Hepatocyte (in vitro differentiated cells): ENCODE measurements around the gene SND1. TPM values are rescaled to one million over a fixed set of nuclear protein-coding genes. Genes with fewer than 3 reads are reported as not detected.

ENCODE experiments used
- DNase-seq: peaks from one replicate; pipeline ENCODE4 v3.0.0-alpha.2; 2016; ENCODE audit warnings: low spot score
- H2AFZ ChIP-seq: fragments of 200-600 bp; sonication (generic); 2 replicates; pipeline ENCODE4 v1.6.0; 2016; ENCODE audit warnings: antibody characterized with exemption, mild to moderate bottlenecking
- H3K27ac ChIP-seq: fragments of 200-600 bp; sonication (generic); 2 replicates; pipeline ENCODE4 v1.5.1; 2016; ENCODE audit warnings: mild to moderate bottlenecking
- H3K27me3 ChIP-seq: fragments of 200-600 bp; sonication (generic); 2 replicates; pipeline ENCODE4 v1.6.1; 2016
- H3K36me3 ChIP-seq: fragments of 200-600 bp; sonication (generic); replicated peaks from 2 replicates; pipeline ENCODE4 v1.5.1; 2016; ENCODE audit warnings: low read depth; ENCODE audit not compliant: insufficient read depth
- H3K4me1 ChIP-seq: fragments of 200-600 bp; sonication (generic); 2 replicates; pipeline ENCODE4 v1.5.1; 2016; ENCODE audit warnings: mild to moderate bottlenecking, moderate library complexity; ENCODE audit not compliant: insufficient read depth
- H3K4me2 ChIP-seq: fragments of 200-600 bp; sonication (generic); 2 replicates; pipeline ENCODE4 v1.6.0; 2016
- H3K4me3 ChIP-seq: fragments of 200-600 bp; sonication (generic); 2 replicates; pipeline ENCODE4 v1.5.1; 2016; ENCODE audit warnings: mild to moderate bottlenecking
- H3K79me2 ChIP-seq: fragments of 200-600 bp; sonication (generic); 2 replicates; pipeline ENCODE4 v1.6.0; 2017; ENCODE audit warnings: mild to moderate bottlenecking
- H3K9me2 ChIP-seq: fragments of 200-600 bp; sonication (generic); replicated peaks from 2 replicates; pipeline ENCODE4 v1.6.0; 2017; ENCODE audit warnings: mild to moderate bottlenecking; ENCODE audit not compliant: insufficient read depth
- H3K9me3 ChIP-seq: fragments of 200-600 bp; sonication (generic); 2 replicates; pipeline ENCODE4 v1.5.1; 2016; ENCODE audit warnings: low read depth, mild to moderate bottlenecking
- H4K20me1 ChIP-seq: fragments of 200-600 bp; sonication (generic); 2 replicates; pipeline ENCODE4 v1.6.0; 2016; ENCODE audit warnings: mild to moderate bottlenecking; ENCODE audit not compliant: insufficient read depth, poor library complexity, severe bottlenecking
- EZH2 ChIP-seq: fragments of 200-600 bp; sonication (generic); IDR thresholded peaks from 2 replicates; pipeline ENCODE4 v1.6.1; 2016; ENCODE audit warnings: antibody characterized with exemption, mild to moderate bottlenecking, borderline replicate concordance
- EZH2phosphoT487 ChIP-seq: fragments of 200-600 bp; sonication (generic); IDR thresholded peaks from one replicate; pipeline ENCODE4 v1.6.1; 2018; ENCODE audit warnings: antibody characterized with exemption, mild to moderate bottlenecking, low read depth, moderate library complexity; ENCODE audit not compliant: unreplicated experiment, severe bottlenecking
- WGBS: methylation state at CpG from one replicate; pipeline ENCODE4 v1.1.6; 2016; ENCODE audit warnings: low lambda C conversion rate; ENCODE audit errors: missing lambda C conversion rate; 5-methylcytosine and 5-hydroxymethylcytosine counted together
- polyA plus RNA-seq: library from polyadenylated mRNA; unstranded; fragments of >200 nt; fragmentation: Nextera tagmentation; extraction: Ambion mirVana; gene quantifications from 2 replicates; pipeline ENCODE4 v1.2.1, GENCODE V29; 2016
- total RNA-seq: library from RNA; depleted of rRNA; stranded (reverse); fragments of >200 nt; gene quantifications from 2 replicates; pipeline ENCODE4 v1.2.3, GENCODE V29; 2014
- TF ChIP-seq, protein P1 (sequence below): fragments of 200-600 bp; sonication (generic); IDR thresholded peaks from 2 replicates; pipeline ENCODE4 v1.5.1; 2016; ENCODE audit warnings: antibody characterized with exemption, mild to moderate bottlenecking; ENCODE audit not compliant: poor library complexity

The SND1 gene
- total and polyA plus RNA-seq, 2 experiments from 2014 or later: 141 to 200 TPM

DNA sequence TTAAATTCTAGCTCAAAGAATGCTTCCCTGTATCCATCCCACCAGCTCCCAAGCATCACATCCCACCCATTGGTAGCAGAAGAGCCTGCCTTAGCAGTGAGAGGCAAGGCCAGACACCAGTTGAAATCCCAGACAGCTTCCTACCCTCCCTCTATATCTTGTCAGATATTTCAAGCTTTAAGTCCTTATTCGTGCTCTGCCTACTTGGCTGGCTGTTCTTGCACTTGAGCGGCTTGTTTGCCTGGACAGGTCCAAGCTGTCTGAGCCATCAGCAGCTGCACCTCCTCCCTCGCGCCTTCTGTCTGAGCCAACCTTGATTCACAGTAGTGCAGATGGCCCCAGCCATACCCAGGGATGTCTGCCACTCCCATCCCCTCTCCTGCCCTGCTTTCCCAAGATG lies 362.8 kb downstream of the SND1 start:
- WGBS: 95% methylated on average over 4 of the region's 4 CpGs
- no peaks in the 10 kb centered on the region for H3K9me2 ChIP-seq
- no peaks in the 10 kb centered on the region for H3K9me3 ChIP-seq
- no peak overlapping the region for H3K4me2 ChIP-seq
- TF ChIP-seq EZH2phosphoT487: no peak
- no peak for TF ChIP-seq EZH2
- TF ChIP-seq, protein P1, sequence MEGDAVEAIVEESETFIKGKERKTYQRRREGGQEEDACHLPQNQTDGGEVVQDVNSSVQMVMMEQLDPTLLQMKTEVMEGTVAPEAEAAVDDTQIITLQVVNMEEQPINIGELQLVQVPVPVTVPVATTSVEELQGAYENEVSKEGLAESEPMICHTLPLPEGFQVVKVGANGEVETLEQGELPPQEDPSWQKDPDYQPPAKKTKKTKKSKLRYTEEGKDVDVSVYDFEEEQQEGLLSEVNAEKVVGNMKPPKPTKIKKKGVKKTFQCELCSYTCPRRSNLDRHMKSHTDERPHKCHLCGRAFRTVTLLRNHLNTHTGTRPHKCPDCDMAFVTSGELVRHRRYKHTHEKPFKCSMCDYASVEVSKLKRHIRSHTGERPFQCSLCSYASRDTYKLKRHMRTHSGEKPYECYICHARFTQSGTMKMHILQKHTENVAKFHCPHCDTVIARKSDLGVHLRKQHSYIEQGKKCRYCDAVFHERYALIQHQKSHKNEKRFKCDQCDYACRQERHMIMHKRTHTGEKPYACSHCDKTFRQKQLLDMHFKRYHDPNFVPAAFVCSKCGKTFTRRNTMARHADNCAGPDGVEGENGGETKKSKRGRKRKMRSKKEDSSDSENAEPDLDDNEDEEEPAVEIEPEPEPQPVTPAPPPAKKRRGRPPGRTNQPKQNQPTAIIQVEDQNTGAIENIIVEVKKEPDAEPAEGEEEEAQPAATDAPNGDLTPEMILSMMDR: no peak
- H2AFZ ChIP-seq: no peak overlapping the region
- H3K27me3 ChIP-seq: no peaks in the 10 kb centered on the region
- DNase-seq: no peak
- no peak overlapping the region for H3K4me3 ChIP-seq
- no peaks in the 10 kb centered on the region for H3K4me1 ChIP-seq
- peaks cover 23% of the 10 kb centered on the region for H3K79me2 ChIP-seq
- peaks cover 6% of the 10 kb centered on the region for H4K20me1 ChIP-seq
- no peak overlapping the region for H3K27ac ChIP-seq
- H3K36me3 ChIP-seq: no peaks in the 10 kb centered on the region

DNA sequence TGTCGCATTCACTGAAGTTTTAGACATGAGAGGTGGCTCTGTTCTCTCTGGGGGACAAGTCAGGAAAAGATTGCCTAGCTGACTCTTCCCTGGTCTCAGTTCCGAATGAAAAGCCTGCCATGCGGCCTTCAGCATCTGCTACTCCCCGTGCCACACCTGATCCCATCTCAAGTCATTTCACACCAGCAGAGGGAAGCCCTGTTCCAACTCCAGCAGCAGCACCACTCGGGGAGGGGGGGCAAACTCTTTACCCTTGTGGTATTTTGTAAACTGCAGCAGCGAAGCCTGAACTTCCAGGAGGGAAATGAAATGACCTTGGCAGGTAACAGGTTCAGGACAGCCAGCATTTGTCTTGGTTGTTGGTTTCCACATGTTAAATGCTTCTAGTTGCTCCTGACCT lies 365.5 kb downstream of the SND1 start:
- H3K36me3 ChIP-seq: no peaks in the 10 kb centered on the region
- WGBS: 87% methylated on average over 6 of the region's 6 CpGs
- no peaks in the 10 kb centered on the region for H3K9me3 ChIP-seq
- peaks cover 6% of the 10 kb centered on the region for H4K20me1 ChIP-seq
- no peak overlapping the region for H2AFZ ChIP-seq
- DNase-seq: no peak
- peaks cover 35% of the 10 kb centered on the region for H3K79me2 ChIP-seq
- H3K4me3 ChIP-seq: no peak overlapping the region
- no peaks in the 10 kb centered on the region for H3K27me3 ChIP-seq
- no peak overlapping the region for H3K27ac ChIP-seq
- H3K9me2 ChIP-seq: no peaks in the 10 kb centered on the region
- H3K4me1 ChIP-seq: peaks cover 2% of the 10 kb centered on the region
- no peak overlapping the region for H3K4me2 ChIP-seq
- TF ChIP-seq EZH2phosphoT487 (no peak), EZH2 (no peak)
- TF ChIP-seq, protein P1: no peak

DNA sequence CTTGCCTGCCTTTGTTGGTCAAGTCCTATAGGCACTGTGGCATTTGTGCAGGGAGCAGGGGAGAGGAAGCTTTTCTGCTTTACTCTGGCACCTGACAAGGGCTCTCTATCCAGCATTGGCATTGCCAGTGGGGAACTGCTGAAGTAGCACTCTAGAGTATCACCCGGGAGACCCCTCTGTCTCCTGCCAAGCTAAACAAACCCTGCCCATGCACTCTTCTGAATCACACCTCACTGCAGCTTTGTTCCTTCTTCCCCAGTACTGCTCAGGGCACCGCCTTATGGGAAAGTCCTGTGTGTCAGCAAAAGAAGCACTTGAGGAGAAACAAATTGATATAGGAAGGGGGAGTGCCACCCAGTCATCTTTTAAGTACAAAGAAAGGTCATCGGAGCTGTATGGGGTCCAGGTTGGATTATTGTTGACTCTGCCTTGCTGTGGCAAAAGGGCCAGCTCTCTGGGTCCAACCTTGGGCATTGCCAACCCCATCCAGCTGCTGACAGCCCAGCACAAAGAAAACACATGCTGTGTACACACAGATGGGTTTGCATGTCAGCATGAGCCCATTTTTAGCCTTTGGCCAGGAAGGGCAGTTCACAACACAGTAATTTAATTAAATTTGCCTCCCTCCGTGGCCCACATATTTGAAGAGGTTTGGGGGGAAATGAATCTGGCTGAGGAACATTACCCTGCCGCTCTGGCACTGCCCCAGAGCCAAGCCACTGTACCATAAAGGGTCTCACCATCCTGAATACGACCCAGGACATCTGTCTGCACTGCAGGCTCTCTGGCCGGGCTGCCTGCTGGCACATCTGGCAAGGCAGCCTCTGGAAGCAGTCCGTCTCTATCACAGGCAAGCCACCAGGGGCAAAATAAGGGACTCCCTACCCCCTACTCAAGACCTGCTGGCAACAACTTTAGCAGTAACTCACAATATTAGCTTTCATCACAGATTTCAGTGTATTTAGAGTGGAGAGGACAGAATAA lies 366.2 kb downstream of the SND1 start:
- peaks cover 3% of the 10 kb centered on the region for H3K4me1 ChIP-seq
- H3K27ac ChIP-seq: no peak overlapping the region
- no peak overlapping the region for H3K4me2 ChIP-seq
- H3K79me2 ChIP-seq: peaks cover 35% of the 10 kb centered on the region
- no peaks in the 10 kb centered on the region for H3K27me3 ChIP-seq
- H2AFZ ChIP-seq: no peak overlapping the region
- no peaks in the 10 kb centered on the region for H3K36me3 ChIP-seq
- no peak for DNase-seq
- H3K4me3 ChIP-seq: no peak overlapping the region
- peaks cover 6% of the 10 kb centered on the region for H4K20me1 ChIP-seq
- H3K9me2 ChIP-seq: no peaks in the 10 kb centered on the region
- 87% methylated on average over 8 of the region's 8 CpGs for WGBS
- TF ChIP-seq EZH2phosphoT487: no peak
- no peaks in the 10 kb centered on the region for H3K9me3 ChIP-seq

DNA sequence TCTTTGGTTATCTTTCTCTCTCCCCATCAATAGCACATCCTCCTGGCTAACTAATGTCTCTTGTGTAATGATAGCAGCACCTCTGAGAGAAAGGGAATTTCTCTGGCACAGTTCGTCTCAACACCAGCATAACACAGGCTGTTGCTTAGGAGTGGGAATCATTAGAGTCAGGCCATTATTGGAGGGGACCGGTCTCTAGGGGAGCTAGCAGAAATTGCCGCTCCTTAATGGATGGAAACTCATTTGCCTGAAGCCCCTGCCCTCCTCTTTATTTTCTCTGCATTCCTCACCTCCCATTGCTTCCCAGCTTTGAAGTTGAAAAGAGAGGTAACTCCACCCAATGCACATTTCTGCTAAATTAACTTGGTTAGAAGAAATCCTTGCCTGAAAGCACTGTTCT lies 367.3 kb downstream of the SND1 start:
- WGBS: 87% methylated on average over 3 of the region's 3 CpGs
- TF ChIP-seq EZH2 (no peak), EZH2phosphoT487 (no peak)
- TF ChIP-seq, protein P1: no peak
- no peaks in the 10 kb centered on the region for H3K36me3 ChIP-seq
- no peaks in the 10 kb centered on the region for H3K9me2 ChIP-seq
- H4K20me1 ChIP-seq: peaks cover 5% of the 10 kb centered on the region
- peaks cover 3% of the 10 kb centered on the region for H3K4me1 ChIP-seq
- H3K27ac ChIP-seq: no peak overlapping the region
- H2AFZ ChIP-seq: no peak overlapping the region
- H3K4me2 ChIP-seq: no peak overlapping the region
- peaks cover 32% of the 10 kb centered on the region for H3K79me2 ChIP-seq
- H3K27me3 ChIP-seq: no peaks in the 10 kb centered on the region
- no peak for DNase-seq
- no peaks in the 10 kb centered on the region for H3K9me3 ChIP-seq
- no peak overlapping the region for H3K4me3 ChIP-seq
